ENCODE results near the gene DNAJA2.
A peak's percentile ranks its signal among the peaks of the same experiment; 100 is the strongest.

The DNAJA2 gene

GRCh38 chr16:46926470-46927225 lies 46.8 kb downstream of the DNAJA2 start:
- no peak for DNase-seq

GRCh38 chr16:46924402-46924801 lies 49.1 kb downstream of the DNAJA2 start:
- no peak for DNase-seq

GRCh38 chr16:46923513-46924295 lies 49.8 kb downstream of the DNAJA2 start:
- DNase-seq = no peak

- DNase-seq = no peak
Measured at GRCh38 chr16:46922239-46922638, 51.2 kb downstream of the DNAJA2 start.

GRCh38 chr16:46920402-46921068 lies 52.9 kb downstream of the DNAJA2 start:
- DNase-seq = no peak

GRCh38 chr16:46918905-46919792 lies 54.3 kb downstream of the DNAJA2 start:
- DNase-seq = no peak

GRCh38 chr16:46918400-46918799 lies 55.1 kb downstream of the DNAJA2 start:
- no peak for DNase-seq

GRCh38 chr16:46916980-46917379 lies 56.5 kb downstream of the DNAJA2 start:
- no peak for DNase-seq

- no peak for DNase-seq
Measured at GRCh38 chr16:46915483-46916025, 57.9 kb downstream of the DNAJA2 start.

GRCh38 chr16:46914556-46915201 lies 58.8 kb downstream of the DNAJA2 start:
- no peak for DNase-seq

- no peak for DNase-seq
Measured at GRCh38 chr16:46911650-46912049, 61.8 kb downstream of the DNAJA2 start.

GRCh38 chr16:46911038-46911437 lies 62.4 kb downstream of the DNAJA2 start:
- no peak for DNase-seq

- peak; percentile 66 for DNase-seq
Measured at GRCh38 chr16:46908540-46909372, 64.7 kb downstream of the DNAJA2 start.

- no peak for DNase-seq
Measured at GRCh38 chr16:46907061-46907774, 66.3 kb downstream of the DNAJA2 start.

GRCh38 chr16:46906360-46907060 lies 67.0 kb downstream of the DNAJA2 start:
- no peak for DNase-seq

All from left hindlimb (tissue), 1 donor.